SW 1271 (cell line): ENCODE data around the gene MTX3.

ENCODE experiments used
- DNase-seq, 2 experiments: peaks; one replicate each; lab custom pipeline; 2025; lab: John Stamatoyannopoulos, UW

Gene MTX3

GRCh38 chr5:79983618-79984017 lies 7.4 kb downstream of the MTX3 start:
- no peak for DNase-seq

GRCh38 chr5:79982136-79982535 lies 8.9 kb downstream of the MTX3 start:
- DNase-seq = no peak

- no peak for DNase-seq
These were observed 14.1 kb downstream of the MTX3 start for GRCh38 chr5:79976759-79977515.

GRCh38 chr5:79975422-79975821 lies 15.6 kb downstream of the MTX3 start:
- DNase-seq = no peak

GRCh38 chr5:79974886-79975285 lies 16.2 kb downstream of the MTX3 start:
- DNase-seq = peak in 1 of 2 experiments; percentile 49

GRCh38 chr5:79973996-79974395 lies 17.1 kb downstream of the MTX3 start:
- DNase-seq = no peak

GRCh38 chr5:79973511-79973910 lies 17.6 kb downstream of the MTX3 start:
- DNase-seq = no peak

- DNase-seq = no peak
These were observed 19.9 kb downstream of the MTX3 start for GRCh38 chr5:79971156-79971555.

- DNase-seq = no peak
These were observed 24.6 kb downstream of the MTX3 start for GRCh38 chr5:79966448-79966847.

GRCh38 chr5:79964136-79964535 lies 26.9 kb downstream of the MTX3 start:
- DNase-seq = no peak

- DNase-seq = no peak
These were observed 27.6 kb downstream of the MTX3 start for GRCh38 chr5:79963261-79964061.

- peak in 1 of 2 experiments; percentile 8 for DNase-seq
These were observed 28.4 kb downstream of the MTX3 start for GRCh38 chr5:79962575-79963222.

GRCh38 chr5:79961716-79962574 lies 29.1 kb downstream of the MTX3 start:
- DNase-seq = no peak

- no peak for DNase-seq
These were observed 31.7 kb downstream of the MTX3 start for GRCh38 chr5:79959407-79959806.

- no peak for DNase-seq
These were observed 35.0 kb downstream of the MTX3 start for GRCh38 chr5:79955941-79956670.

GRCh38 chr5:79955356-79955895 lies 35.6 kb downstream of the MTX3 start:
- no peak for DNase-seq

- no peak for DNase-seq
These were observed 36.4 kb downstream of the MTX3 start for GRCh38 chr5:79954620-79955019.

GRCh38 chr5:79947567-79947966 lies 43.5 kb downstream of the MTX3 start:
- DNase-seq = no peak

GRCh38 chr5:79938468-79938867 lies 52.6 kb downstream of the MTX3 start:
- no peak for DNase-seq

- no peak for DNase-seq
These were observed 54.3 kb downstream of the MTX3 start for GRCh38 chr5:79936646-79937216.
